Measurements from ENCODE around the gene HOXA9.

HOXA9 gene

DNA sequence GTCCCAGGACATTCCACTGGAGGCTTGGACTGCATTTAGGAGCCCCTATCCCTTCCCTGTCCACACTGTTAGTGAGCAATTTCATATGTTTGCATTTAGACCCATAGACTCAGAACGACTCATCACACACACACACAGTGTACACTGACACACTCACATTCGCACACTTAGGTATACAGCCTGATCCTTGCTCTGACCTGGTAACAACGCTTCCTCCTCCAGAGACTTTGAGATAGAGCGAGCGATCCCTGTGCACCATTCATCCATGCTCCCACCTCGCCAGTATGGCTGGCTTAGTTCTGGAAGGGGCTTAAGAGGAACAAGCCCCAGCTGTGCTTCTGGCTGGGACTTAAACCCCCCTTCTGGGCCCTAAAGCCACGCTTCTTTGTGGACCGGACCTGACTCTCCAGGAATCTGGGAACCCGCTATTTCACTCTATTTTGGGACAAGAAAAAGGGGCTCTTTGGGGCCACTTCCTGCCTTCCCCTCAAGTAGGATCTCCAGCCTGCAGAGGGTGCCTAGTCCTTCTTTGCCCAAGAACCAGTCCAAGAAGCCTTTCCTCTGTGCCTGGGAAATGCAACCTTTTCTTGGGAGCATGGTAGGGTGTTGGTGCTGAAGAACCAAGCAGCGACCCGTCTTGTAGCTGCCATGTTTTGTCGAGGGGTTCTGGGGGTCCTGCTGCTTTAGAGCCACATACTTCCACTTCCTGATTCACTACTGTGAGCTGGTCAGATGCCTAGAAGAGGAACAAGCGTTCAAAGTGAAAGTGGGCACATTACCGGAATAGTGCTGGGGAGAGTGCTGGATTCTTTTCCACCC, 35.6 kb upstream of the HOXA9 start:
- DNase-seq: no peak

DNA sequence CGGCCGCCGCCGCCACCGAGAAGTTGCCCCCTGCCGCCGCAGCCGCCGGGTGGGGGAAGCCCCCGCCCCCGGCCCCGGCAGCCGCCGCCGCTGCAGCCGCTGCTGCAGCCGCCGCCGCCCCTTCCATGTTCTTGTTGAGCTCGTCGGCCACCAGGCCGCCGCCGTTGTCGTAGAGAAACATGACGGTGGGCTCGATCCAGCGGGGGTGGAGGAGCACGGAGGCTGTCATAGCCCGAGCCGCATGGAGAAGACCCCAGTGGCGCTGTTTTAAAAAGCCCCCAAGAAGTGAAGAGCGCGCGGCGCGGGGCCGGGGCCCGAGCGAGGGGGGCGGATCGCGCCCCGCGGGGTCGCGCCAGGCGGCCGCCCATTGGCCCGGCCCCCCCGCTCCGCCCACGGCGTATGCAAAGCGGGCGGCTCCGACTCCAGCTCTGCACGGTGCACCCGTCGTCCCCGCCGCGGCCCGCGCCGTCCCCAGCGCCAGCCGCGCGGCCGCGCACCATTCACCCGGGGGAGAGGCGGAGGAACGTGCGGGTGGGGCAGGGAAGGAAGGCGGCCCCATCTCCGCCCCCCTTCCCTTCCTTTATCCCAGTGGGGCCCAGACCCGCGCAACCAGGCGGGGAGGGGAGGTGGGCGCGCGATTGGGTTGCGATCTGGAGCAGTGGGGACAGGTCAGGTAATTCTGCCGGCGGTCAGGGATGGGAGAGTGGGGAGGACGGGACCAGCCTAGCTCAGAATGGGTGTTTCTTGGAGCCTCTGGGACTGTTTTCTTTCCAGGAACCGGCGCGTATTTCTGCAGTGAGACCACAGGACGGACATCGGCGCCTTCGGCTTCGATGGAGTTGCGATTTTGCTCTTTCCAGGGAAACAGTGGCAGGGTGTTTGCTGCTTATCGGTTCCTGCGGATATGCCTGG, 34.8 kb upstream of the HOXA9 start, which contains the start of gene HOXA13:
HOXA13 (minus strand) TSS at position 243 of the 912 bp plus-strand sequence; CDS start at position 229, 14 bp downstream.
- DNase-seq: no peak

DNA sequence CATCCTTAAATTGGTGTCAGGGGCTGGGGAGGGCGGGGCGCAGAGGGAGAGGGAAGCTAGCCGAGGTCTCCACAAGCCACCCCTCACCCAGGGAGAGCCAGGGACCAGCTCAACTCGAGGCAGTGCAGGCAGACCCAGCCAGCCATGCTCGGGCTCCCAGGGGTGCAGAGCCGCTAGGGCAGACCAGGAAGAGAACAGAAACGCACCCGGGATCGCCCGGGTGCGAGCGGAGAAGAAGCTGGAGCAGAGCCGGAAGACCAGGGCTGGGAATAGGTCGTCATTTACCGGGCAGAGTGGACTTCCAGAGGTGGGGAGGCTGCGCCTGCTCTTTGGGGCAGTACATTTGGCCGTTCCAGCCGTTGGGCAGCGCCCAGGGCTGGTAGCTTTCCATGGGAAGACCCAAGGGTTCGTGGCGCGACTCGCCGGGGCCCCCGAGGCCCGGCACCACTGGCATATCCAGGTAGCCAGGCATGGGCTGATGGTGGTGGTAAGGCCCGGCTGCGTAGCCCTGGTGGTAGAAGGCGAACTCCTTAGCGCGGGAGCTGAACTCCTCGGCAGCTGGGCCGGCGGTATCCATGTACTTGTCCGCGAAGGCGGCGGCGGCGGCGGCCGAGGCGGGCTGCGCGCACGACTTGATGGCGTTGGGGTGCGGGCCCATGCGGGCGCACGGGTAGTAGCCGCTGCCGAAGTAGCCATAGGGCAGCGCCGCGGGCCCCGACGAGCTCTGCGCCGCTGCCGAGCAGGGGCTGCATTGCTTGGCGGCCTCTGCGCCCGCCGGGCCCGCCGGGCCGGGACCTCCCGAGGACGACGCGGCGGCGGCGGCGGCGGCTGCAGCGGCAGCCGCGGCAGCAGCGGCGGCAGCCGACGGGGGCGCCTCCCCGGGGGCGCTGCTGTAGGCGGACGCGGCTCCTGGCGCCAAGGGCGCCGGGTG, 33.8 kb upstream of the HOXA9 start:
- DNase-seq: no peak

DNA sequence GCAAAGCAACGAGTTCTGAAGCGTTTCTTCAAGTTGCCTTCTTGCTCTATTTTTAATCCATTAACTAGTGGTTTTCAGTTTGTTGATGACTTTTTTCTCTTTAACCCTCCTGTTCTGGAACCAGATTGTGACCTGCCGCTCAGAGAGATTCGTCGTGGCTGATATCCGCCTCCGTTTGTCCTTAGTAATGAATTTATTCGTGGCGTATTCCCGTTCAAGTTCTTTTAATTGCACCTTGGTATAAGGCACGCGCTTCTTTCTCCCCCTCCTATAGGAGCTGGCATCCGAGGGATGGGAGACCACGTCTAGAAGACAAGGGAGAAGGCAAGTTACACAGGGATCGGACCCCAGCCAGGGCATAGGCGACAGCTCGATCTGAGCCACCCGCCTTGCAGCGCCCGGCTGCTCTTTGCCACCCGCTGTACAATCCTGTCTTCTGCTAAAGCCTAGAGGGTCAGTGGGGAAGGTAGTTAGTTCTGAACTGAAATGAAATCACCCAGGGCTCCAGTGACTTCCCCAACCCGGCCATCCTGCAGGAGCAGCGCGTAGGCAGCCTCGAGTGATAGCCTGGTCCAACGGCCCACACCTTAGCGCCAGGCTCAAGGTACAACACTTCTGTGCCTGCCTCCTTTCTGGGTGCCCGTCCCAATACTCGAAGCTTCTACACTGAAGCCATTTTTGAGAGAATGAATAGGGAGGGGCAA, 33.0 kb upstream of the HOXA9 start:
- DNase-seq: no peak

DNA sequence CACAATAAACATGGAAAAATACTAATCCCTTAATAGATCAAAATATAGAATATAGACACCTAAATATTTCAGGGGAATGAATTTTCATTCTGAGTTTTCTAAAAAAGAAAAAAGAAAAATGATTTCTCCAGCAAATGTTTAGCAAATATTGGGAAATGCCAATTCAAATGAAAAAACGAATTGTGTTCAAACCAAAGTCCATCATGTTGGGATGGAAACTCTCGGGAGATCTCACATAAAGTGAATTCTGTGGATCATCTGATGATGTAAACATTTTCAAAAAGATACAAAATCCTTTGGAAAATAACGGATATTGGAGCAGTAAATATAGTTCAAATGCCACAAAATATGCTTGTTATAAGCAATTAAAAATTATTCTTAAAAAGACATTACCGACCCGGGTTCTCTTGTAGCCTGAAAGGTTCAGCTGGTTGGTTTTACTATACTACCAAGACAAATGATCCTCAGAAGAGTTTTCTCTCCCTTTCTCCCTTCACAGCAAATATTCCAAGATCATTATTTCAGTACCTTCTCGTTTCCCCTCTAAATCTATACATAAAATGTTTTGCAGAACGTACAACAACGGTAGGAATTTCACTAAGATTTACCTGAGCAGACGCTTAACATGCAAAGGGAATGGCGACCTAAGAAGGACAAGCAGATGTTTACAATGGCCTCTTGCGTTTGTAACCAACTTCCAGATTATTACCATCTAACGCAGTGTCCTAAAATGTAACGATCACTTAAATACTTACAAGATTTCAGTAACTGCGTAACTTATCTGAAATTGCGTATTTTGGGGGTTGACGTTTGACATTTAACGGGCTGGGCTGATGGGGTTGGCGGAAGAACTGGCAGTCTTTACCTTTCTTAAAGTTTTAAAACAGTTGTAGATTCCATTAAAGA, 32.1 kb upstream of the HOXA9 start:
- no peak for DNase-seq

DNA sequence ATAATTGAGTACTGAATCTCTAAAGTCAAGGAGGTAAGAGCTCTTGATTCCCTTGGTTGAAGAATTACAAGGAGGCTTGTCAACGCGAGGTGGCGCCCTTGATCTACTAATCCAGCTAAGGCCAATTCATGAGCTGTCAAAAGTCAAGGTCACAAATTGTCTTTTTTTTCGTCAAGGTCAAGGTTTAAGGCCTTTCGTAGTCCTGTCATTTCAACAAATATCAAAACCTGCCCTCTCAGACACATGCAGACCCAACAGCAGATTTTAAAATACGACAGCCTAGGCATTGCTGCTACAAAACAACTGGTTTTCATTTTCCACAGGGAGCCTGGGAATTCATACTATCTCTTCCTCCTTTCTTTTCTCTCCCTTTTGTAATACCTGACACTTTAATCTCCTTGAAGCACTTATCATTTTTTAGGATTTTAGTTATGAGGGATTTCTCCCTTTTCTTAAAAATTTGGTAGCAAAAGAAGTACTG, 31.0 kb upstream of the HOXA9 start:
- peak; percentile 77 for DNase-seq

DNA sequence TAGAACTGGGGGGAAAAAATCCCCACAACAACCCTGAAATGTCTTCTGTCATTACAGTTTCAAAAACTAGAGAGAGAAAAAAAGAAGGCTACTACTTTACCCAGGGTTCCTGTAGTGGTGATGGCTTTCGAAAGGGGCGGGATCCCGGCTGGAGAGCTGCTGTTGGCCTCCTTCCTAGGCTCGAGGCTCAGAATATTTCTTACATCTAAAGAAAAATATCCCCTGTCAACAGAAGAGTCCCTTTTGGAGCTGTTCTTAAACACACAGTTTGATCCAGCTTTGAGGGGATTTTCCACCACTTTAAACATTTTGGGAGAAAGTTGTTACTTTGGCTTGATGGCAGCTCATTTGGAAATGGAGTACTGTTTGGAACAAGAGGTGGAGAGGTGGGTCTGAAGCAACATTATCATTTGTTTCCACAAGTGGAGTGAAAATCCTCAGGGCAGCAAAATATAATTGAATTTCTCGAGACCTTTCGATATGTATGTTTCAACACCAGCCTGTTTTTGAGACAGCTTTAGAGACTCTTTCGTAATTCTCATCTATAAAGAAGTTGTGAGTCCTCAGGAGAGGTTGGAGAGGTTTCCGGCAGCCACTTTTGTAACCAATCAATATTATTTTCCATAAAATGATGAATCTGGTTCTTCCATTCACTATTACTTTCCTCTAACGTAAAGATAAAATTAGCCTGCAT, 29.5 kb upstream of the HOXA9 start:
- no peak for DNase-seq

DNA sequence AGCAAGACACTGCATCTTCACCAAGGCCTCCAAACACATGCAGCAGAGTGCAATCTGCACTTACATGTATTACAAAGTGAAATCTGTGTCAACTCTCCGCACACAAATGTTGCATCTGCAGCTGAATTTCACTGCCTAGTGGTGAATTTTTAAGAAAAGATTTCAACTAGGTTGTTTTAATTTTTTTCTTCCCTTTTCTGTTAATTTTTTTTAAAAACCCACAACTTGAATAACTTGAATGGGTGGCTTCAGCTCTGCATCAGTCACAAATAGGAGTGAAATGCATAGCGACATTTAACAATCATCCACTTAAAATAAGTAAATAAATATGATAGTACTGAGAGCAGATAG, 28.6 kb upstream of the HOXA9 start:
- no peak for DNase-seq

DNA sequence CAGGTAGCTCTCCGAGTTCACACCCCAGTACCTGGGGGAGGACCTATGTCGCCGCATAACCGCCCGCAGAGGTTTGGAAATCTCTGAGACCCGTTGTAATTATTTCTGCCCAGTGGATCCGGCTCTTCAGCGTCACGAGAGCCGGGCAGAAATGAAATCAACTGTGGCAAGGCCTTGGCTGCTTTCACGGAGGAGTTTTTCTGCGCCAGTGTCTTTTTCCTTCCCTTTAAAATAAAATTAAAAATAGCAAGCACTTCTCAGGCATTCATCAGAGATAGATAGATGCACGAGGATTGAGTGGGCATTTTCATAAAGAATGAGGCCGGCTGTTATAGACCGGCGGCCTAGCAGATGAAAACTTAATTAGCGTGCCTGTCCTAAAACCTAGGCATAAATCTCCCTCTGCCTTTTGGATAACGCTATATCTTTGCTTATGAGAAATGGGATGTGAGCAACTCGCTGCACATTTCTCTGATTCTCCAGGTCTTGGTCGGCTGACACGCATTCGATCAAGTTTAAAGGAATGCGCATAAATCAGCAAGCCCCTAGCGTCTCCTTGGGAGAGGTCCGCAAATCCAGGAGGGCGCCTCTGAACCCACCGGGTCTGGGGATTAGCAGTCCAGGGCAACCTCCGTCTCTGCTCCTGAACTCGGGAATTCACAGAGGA, 28.1 kb upstream of the HOXA9 start:
- DNase-seq: no peak

DNA sequence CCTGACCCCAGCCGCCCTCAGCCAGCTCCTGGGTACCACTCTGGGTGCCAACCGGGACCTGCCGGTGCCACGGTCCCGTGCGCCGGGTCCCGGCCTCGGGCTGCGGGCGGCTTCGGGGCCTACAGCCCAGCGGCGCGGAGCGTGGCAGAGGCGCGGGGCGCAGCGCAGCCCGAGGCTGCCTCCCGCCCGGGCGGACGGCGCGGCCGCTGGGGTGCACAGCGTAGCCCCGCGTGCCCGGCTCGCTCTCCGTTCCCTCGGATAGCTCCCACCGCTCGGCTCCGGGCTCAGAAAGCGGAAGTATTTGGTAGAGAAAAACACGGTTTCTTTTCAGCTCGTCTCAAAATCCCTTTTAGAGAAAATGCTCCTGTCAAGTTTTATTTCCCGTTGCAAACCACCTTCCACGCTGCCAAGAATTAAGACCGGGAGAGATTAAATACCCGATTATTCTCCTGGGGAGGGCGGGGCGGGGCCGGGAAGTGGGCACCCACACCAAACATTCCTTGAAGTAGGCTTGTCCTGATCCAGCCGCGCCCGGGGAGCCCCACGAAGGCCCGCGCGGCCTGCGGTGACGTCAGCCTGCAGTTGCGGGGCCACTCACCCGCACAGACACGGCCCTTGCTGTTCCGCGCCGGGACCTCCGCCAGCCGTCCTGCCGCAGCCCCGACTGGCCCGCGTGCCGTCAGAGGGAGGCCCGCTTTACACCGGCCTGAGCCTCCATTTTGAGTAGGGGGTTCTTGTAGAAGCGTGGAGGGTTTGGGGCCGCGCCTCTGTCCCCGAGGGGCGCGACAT, 27.4 kb upstream of the HOXA9 start:
- no peak for DNase-seq

DNA sequence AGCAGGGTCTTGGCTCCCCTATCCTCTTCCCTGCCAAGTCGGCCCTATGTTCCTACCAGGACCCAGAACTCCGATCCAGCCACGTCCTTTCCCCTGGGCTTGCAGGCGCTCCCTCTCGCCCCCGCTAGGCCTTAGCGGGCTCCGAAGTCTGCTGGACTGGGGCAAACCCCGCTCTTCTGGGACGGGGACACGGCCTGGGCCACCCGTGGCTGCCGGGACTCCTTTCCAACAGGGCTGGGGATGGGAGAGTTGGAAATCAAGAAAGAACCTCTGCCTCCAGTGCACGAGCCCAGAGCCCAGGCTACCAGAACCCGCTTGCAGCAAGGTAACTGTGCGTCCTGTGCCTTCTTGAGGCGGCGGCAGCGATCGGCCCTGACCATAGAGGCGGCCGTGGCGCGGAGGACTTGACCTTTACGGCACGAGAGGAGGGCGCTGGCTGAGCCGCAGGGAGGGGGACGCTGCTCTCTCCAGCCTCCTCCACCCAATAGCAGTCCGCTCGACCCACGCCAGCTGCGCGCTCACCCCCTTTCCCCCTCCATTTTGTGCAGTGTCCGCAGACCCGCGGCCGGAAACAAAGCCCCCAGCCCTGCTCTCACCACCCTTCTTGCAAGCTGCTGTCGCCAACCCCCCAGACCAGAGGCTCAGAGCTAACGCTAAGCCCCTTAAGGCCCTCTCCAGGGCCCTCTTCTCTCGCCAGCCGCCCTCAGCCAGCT, 26.7 kb upstream of the HOXA9 start:
- DNase-seq: no peak

DNA sequence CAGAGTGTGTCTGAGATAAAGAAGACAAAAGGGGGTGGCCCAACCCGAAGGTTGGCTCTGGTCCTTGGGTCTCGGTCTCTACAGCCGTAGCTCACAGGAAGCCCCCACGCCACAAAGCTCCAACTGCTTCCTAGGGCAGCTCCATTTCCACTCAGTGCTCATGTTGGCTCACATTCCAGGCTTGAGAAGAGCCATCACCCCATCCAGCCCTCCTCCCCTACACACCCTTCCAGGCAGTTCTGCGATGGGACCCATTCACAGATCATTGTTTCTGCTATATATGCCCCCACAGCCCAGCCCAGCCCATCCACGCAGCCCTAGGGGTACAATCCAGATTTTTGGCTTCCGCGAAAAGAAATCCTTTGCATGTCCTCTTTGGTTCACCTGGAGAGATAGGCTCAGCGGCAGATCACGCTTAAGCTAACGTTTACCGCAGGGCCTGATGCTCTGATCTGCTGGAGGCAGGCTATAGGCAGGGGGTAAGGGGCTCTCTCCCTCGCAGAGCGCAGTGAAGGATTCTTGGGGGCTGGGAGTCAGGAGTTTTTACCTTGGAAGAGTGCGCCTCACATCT, 25.9 kb upstream of the HOXA9 start:
- no peak for DNase-seq

DNA sequence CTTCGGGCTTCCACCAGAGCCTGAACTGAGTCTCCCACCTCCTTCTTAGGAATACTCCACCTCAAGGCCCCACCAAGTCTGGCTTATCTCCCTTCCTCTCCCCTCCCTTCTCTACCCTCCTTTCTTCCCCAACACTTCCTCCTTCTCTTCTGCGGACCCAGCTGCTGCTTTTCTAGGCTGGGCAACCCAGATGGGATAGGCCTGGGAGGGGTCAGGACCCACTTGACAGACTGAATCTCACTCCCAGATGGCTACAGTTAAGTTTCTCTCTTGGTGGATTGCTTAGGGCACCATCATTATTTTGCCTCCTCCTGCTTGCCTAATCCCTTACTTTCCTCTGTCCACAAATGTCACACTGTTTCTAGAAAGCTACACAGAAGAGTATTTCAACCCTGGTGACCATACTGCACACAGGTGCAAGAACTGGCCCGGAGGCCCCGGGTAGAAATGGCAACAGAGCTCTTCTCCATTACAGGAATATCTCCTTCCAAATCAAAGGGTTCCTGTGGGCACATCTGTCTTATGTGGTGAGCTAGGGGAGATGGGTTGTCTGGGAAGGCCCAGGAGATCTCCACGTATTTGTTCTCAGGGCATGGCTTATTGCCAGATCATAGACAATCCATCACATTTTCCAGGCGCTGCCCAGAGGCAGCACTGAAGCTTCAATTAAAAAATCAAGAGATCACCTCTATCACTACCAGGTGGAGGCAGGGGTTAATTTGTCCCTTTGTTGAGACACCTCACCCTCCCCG, 24.8 kb upstream of the HOXA9 start:
- DNase-seq: no peak

DNA sequence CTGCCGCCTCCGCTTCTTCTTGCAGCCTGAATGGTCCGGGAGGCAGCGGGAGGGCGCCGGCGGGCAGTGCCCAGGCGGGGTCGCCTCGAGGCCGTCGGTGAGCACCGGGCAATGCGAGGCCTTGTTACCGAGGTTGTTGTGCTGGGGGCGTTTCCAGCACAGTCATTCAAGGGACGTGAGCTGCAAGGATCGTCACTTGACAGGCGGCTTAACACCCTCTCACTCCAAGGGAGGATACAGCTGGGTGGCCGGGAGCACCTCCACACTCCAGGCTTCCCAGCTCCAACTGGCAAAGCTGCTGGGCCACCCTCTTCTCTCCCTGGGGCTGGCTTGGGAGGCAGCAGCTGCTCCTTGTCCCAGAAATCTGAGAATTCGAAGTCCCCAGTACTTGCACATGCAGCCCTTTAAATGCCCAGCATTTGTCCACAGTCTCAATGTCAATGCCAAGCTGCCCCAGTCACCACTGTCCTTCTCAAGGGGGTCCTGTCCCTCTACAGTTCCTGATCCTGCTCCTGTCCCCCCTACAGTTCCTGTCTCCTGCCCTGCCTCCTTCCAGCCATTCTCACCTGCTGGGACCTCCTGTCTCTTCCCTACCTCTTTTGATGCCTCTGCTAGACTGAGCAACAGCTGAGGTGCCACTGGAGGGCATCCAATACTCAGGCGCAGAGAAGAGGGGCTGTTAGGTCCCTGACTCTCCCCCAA, 24.1 kb upstream of the HOXA9 start:
- no peak for DNase-seq

DNA sequence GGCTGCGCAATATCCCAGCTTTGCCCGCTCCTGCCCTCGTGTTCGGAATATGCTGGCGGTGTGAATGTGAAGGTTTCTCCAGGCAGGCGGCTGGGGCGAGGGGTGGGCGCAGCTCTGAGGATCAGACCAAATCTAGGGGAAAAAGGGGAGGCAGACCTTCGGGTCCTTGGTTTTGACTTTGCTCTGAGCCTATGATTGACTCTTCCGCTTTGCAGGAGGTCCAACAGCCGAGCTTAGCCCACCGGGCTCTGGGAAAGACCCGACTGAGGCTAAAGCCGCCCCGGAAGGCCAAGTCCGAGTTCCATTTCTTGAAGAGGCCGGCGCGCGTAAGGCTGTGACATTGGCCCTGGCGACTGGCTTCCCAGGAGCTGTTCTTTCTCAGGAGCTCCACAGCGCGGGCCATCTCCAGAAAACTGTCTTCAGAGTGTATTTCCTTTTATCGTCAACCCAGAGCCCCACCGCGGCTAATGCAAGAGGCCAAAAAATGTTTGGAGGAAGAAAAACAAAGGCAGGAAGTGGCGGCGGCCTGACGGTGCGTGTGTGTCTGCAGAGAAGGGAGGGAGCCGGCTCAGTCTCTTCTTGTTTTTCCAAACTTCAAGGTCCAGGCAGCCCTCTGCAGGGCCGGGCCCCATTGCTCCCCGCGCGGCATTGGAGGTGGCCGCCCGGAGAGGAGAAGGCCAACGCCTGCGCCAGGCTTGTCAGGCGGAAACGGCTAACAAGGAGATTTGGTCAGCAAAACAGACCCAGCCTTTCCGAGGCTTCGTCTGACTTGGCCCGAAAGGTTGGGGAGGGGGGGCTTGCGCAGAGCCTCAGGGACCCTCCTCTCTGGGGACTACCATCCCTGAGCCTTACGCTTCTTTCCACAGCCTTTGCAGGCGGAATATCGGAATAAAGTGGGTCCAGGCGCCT, 23.3 kb upstream of the HOXA9 start:
- DNase-seq: peak; percentile 24
